KG1 (cell line): ENCODE results near the gene RABEPK.
"Not testable (repeated sequence)": the region's sequence is repeated elsewhere in the genome, so short reads cannot be mapped to it uniquely, and the experiment has no call there.

ENCODE experiments used
- DNase-seq: peaks from one replicate; lab custom pipeline; 2025; lab: John Stamatoyannopoulos, UW

The RABEPK gene

GRCh38 chr9:125200216-125201047 lies at the start of gene RABEPK:
RABEPK (plus strand) TSS chr9:125200542; CDS start chr9:125203014, 2,472 bp downstream.
- peak; percentile 82 for DNase-seq

DNA sequence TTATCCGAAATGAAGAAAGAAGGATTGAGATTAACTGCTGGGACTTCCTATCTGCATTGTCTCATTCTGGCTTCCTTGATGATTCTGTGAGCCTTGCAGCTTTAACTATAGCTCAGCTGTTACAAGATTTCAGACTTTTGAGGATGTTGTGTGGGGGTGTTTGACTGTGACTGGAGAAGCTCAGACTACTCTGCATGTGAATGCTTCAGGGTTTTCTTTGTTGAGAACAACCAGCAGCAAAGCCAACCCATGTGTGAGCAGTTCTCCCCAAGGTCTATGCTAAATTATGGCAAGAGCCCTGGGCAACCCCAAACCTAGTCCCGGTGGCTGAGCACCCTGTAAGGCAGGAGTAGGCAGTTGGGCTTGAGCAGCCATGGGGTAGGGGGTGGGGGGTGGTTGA lies 48.6 kb upstream of the RABEPK start:
- no peak for DNase-seq

GRCh38 chr9:125153712-125154367 lies 46.5 kb upstream of the RABEPK start:
- no peak for DNase-seq

- no peak for DNase-seq
Observed at GRCh38 chr9:125156551-125156950, 43.8 kb upstream of the RABEPK start.

- no peak for DNase-seq
Observed at GRCh38 chr9:125160750-125161149, 39.6 kb upstream of the RABEPK start.

DNA sequence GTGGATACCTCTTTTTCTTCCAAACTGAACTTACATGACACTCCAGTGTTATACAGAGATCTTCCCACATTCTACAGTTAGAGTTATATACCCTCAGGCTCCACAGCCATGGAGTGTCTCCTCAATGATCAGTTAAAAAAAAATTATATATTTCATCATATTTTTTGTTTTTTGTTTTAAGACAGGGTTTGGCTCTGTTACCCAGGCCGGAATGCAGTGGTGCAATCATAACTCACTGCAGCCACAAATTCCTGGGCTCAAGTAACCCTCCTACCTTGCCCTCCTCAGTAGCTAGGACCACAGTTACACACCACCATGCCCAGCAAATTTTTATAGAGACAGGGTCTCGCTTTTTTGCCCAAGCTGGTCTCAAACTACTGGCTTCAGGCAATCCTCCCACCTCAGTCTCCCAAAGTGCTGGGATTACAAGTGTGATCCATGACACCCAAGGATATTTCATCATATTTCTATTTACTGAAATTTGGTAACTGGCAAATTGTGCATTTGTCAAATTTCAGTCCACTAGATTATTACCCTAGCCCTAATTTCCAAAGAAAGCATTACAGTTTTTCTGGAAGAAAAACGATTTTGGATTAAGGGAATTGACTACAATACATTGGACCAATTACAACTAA lies 38.9 kb upstream of the RABEPK start:
- no peak for DNase-seq

GRCh38 chr9:125162891-125163290 lies 37.5 kb upstream of the RABEPK start:
- not testable (repeated sequence) for DNase-seq

DNA sequence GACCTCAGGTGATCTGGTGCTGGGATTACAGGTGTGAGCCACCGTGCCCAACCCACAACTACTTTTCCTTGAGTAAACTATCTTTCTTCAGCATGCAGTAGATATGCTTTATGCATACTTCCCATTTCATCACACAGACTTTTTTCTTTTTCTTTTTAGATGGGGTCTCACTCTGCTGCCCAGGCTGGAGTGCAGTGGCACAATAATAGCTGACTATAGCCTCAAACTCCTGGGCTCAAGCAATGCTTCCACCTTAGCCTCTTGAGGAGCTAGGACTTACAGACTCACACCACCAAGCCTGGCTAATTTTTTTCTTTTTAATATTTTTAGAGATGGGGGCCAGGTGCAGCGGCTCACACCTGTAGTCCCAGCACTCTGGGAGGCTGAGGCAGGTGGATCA lies 33.6 kb upstream of the RABEPK start:
- no peak for DNase-seq

DNA sequence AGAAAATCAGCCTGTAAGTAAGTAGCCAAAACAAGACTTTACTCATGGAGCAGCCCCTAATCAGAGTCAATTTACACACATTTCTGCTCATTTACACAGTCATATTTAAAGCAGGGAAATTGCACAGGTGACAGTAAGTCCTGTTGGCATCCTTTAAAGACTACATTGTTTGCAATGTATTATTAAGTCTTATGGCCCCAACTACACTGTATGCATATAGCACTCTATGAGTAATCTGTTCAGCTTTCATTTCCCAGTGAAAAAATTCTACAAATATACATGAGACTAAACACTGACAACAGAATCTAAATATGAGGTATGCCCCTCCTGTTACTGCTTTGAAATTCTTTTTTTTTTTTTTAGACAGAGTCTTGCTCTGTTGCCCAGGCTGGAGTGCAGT lies 30.4 kb upstream of the RABEPK start:
- DNase-seq = no peak

- no peak for DNase-seq
Observed at GRCh38 chr9:125172031-125172755, 28.1 kb upstream of the RABEPK start.

DNA sequence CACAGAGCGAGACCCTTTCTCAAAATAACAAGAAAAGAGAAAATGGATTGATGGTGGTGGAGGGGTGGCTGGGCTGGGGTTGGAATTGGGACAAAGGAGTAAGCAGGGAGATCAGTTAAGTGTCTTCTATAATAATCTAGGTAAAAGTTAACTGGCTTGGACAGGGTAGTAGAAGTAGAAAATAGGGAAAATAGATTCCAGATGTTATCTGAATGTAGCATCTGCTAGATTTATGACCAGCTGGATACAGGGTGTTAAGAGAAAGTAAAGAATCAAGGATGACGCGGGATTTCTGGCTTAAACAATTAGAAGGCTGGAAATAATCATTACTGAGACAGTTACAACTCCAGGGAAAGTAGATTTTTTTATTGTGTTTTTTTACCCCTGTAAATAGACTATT lies 23.7 kb upstream of the RABEPK start:
- DNase-seq = no peak

DNA sequence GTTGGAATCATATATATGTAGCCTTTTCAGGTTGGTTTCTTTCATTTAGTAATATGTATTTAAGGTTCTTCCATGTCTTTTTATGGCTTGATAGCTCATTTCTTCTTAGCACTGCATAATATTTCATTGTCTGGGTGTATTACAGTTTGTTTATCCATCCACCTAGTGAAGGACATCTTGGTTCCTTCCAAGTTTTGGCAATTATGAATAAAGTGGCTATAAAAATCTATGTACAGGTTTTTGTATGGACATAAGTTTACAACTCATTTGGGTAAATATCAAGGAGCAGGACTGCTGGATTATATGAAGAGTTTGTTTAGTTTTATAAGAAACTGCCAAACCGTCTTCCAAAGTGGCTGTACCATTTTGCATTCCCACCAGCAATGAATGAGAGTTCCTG lies 22.5 kb upstream of the RABEPK start:
- DNase-seq = no peak

- DNase-seq = not testable (repeated sequence)
Observed at GRCh38 chr9:125179776-125180175, 20.6 kb upstream of the RABEPK start.

DNA sequence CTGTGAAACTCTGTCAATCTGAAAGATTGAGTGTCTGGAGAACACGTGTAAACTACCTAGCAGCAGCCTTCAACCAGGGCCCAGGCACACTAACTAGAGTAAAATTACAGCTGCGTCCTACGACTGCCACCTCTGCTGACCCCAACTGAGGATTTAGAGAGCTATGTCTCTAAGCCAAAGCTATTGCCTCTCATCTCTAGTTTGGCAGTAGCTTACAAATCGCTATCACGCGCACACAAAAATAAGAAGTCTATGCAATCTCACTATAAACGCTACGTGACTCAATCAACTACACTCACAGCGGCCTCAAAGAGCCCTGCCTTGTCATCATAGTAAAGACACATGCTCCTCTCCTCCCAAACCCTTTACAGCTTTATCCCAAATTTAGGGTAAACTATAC lies 19.5 kb upstream of the RABEPK start:
- no peak for DNase-seq

DNA sequence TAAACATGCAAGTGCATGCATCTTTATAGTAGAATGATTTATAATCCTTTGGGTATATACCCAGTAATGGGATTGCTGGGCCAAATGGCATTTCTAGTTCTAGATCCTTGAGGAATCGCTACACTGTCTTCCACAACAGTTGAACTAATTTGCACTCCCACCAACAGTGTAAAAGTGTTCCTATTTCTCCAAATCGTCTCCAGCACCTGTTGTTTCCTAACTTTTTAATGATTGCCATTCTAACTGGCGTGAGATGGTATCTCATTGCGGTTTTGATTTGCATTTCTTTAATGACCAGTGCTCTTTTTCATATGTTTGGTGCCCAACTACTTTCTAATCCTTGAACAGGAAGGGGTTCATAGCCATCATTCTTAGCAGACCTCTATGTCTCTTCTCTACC lies 18.6 kb upstream of the RABEPK start:
- DNase-seq = not testable (repeated sequence)

- DNase-seq = no peak
Observed at GRCh38 chr9:125183054-125183453, 17.3 kb upstream of the RABEPK start.

GRCh38 chr9:125183561-125183960 lies 16.8 kb upstream of the RABEPK start:
- DNase-seq = no peak

DNA sequence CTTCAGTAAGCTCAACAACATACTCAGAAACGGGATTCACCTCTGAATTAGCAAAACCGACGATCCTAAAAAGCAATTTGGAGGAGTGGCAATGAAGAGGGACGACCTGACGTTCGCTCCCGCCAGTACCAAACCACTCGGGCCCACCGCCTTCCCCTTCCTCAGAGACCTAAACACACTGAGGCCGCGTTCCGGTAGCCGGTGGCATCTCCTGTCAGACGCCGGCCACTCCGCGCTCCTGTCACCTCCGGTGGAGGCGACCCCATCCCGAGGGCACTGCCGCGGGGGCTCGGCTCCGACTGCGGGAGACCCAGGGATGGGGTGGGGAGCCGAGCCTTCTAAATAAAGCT lies 11.4 kb upstream of the RABEPK start:
- DNase-seq = no peak

- DNase-seq = peak; percentile 87
Observed at GRCh38 chr9:125189361-125190289, 10.7 kb upstream of the RABEPK start, which contains the start of gene PPP6C. PPP6C (minus strand) TSS chr9:125189803; CDS start chr9:125189718, 85 bp downstream.

DNA sequence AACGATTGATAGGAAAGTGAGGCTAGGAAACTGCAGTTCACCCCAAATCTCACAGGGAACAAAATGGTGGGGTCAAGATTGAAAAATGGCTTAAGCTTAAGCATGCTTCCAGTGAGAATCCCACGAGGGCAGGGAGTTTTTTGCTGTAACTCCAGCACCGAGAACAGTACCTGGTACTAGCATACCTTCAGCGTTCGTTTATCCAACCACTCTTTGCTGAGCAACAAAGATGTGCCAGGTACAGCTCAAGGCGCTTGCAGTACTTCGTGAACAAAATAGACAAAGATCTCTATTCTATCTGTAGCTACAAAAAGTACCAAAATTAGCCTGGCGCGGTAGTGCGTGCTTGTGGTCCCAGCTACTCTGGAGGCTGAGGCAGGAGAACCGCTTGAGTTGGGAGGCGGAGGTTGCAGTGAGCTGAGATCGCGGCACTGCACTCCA lies 10.0 kb upstream of the RABEPK start:
- DNase-seq = no peak

- DNase-seq = not testable (repeated sequence)
Observed at GRCh38 chr9:125194466-125194865, 5.9 kb upstream of the RABEPK start.
